HL-60 (cell line): Measurements from ENCODE around the gene C6orf163.

Experiments used
- CTCF ChIP-seq: IDR thresholded peaks from one replicate; pipeline ENCODE4 v1.5.1; 2011; ENCODE audit warnings: low read length, control low read depth, inconsistent platforms; ENCODE audit not compliant: insufficient read depth
- POLR2AphosphoS5 ChIP-seq: IDR thresholded peaks from 2 replicates; pipeline ENCODE4 v1.6.1; 2012; ENCODE audit warnings: low read depth
- REST ChIP-seq: IDR thresholded peaks from 2 replicates; pipeline ENCODE4 v1.6.1; 2012; ENCODE audit warnings: low read depth; ENCODE audit not compliant: insufficient replicate concordance

GRCh38 chr6:87341899-87342298 is 2.7 kb upstream of the C6orf163 start:
- TF ChIP-seq CTCF: no peak
- no peak for TF ChIP-seq REST
- TF ChIP-seq POLR2AphosphoS5: no peak
